Upper lobe of right lung (tissue), 1 donor: ENCODE results near the gene WLS. TPM values are rescaled to one million over a fixed set of nuclear protein-coding genes. Genes with fewer than 3 reads are reported as not detected.

ENCODE experiments used
- ATAC-seq: fragments of 200-7000 bp; cut with Tn5 transposase; one replicate; pipeline ENCODE4 v1.9.1; 2020; ENCODE audit warnings: mild to moderate bottlenecking, moderate library complexity
- DNase-seq: peaks from one replicate; pipeline ENCODE4 v3.0.0-alpha.2; 2020
- H3K27ac ChIP-seq: fragments of 200-600 bp; one replicate; pipeline ENCODE4 v1.8.0; 2022
- H3K27me3 ChIP-seq: fragments of 200-600 bp; one replicate; pipeline ENCODE4 v1.8.0; 2022; ENCODE audit warnings: mild to moderate bottlenecking
- H3K36me3 ChIP-seq: fragments of 200-600 bp; one replicate; pipeline ENCODE4 v1.8.0; 2022
- H3K4me1 ChIP-seq: fragments of 200-600 bp; one replicate; pipeline ENCODE4 v1.8.0; 2022
- H3K4me3 ChIP-seq: fragments of 200-600 bp; one replicate; pipeline ENCODE4 v1.8.0; 2022; ENCODE audit warnings: mild to moderate bottlenecking
- H3K9me3 ChIP-seq: fragments of 200-600 bp; one replicate; pipeline ENCODE4 v1.8.0; 2022
- intact Hi-C: fragments of 100-400 bp; cut with DNase I; formaldehyde crosslinking; loops from one replicate; pipeline ENCODE4 v1.11.0; 2022
- microRNA-seq: library from miRNA; unstranded; fragments of <30 nt; microRNA quantifications from one replicate; pipeline ENCODE4 v1.2.0, GENCODE V29; 2020; ENCODE audit warnings: borderline microRNAs expressed
- total RNA-seq: library from RNA; stranded (reverse); fragmentation: NEBNext Ultra II Directional; extraction: Animal tissue kit (Norgen Biotek cat#: 25700); gene quantifications from one replicate; pipeline ENCODE4 v1.2.1, GENCODE V29; 2021
- TF ChIP-seq, protein P1 (sequence below): fragments of 200-600 bp; IDR thresholded peaks from one replicate; pipeline ENCODE4 v1.8.0; 2022; ENCODE audit warnings: antibody characterized with exemption
- donor health status: DM: no; HTN: yes; CAD: no; lungs with severe emphysema.

Gene WLS
- total RNA-seq, 1 donor from 2014 or later = 89.8 TPM

DNA sequence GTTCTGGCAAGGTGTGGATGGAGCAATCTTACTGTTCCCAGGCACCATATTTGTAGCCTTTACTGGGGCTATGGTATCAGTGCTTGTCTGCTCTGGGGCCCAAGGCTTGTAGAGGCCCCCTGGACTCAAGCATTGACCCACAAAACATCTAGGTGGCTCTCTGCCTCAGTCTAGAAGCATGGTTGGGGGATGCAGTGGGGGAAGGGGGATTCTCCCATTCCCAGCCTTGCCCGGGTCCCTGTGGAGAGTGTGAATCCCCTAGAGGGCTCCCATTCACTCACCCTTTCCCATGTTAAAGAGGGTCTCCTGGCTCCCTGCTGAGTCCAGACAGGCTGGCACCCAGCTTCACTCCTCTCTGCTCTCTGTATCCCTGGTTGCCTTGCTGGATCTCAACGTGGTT lies 153.7 kb downstream of the WLS start:
- DNase-seq = no peak
- Histone ChIP-seq H3K27me3 (no peaks in the 10 kb centered on the region), H3K4me3 (no peak overlapping the region), H3K27ac (no peak overlapping the region), H3K9me3 (no peaks in the 10 kb centered on the region), H3K4me1 (no peaks in the 10 kb centered on the region), H3K36me3 (no peaks in the 10 kb centered on the region)
- TF ChIP-seq, protein P1, sequence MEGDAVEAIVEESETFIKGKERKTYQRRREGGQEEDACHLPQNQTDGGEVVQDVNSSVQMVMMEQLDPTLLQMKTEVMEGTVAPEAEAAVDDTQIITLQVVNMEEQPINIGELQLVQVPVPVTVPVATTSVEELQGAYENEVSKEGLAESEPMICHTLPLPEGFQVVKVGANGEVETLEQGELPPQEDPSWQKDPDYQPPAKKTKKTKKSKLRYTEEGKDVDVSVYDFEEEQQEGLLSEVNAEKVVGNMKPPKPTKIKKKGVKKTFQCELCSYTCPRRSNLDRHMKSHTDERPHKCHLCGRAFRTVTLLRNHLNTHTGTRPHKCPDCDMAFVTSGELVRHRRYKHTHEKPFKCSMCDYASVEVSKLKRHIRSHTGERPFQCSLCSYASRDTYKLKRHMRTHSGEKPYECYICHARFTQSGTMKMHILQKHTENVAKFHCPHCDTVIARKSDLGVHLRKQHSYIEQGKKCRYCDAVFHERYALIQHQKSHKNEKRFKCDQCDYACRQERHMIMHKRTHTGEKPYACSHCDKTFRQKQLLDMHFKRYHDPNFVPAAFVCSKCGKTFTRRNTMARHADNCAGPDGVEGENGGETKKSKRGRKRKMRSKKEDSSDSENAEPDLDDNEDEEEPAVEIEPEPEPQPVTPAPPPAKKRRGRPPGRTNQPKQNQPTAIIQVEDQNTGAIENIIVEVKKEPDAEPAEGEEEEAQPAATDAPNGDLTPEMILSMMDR = no peak
- ATAC-seq = no peak
- intact Hi-C loops = no loop called here

Small RNAs within 50 kb of the gene (microRNA-seq; reads per million reads assigned to microRNA genes)
- 0.66 reads per million for gene MIR1262

Other genes starting within 250 kb of the WLS start
- gene DIRAS3, start 181.9 kb downstream of the WLS start, total RNA-seq = 1.4 TPM
- gene RPE65, start 217.4 kb upstream of the WLS start, total RNA-seq = not detected